Astrocyte (in vitro differentiated cells and primary cell): ENCODE data around the gene MYO1C.
"Not testable (repeated sequence)": the region's sequence is repeated elsewhere in the genome, so short reads cannot be mapped to it uniquely, and the experiment has no call there.

Source experiments
- EZH2 ChIP-seq: IDR thresholded peaks from 2 replicates; pipeline ENCODE4 v1.6.1; 2012; ENCODE audit warnings: mild to moderate bottlenecking, low read length, inconsistent platforms; ENCODE audit not compliant: insufficient read depth
- TF ChIP-seq, protein P1 (sequence below): IDR thresholded peaks from 2 replicates; pipeline ENCODE4 v1.5.1; 2011; ENCODE audit warnings: low read depth, mild to moderate bottlenecking, inconsistent platforms, low read length, moderate library complexity; ENCODE audit not compliant: insufficient read depth

GRCh38 chr17:1450261-1450660 lies 42.2 kb downstream of the MYO1C start:
- TF ChIP-seq, protein P1, sequence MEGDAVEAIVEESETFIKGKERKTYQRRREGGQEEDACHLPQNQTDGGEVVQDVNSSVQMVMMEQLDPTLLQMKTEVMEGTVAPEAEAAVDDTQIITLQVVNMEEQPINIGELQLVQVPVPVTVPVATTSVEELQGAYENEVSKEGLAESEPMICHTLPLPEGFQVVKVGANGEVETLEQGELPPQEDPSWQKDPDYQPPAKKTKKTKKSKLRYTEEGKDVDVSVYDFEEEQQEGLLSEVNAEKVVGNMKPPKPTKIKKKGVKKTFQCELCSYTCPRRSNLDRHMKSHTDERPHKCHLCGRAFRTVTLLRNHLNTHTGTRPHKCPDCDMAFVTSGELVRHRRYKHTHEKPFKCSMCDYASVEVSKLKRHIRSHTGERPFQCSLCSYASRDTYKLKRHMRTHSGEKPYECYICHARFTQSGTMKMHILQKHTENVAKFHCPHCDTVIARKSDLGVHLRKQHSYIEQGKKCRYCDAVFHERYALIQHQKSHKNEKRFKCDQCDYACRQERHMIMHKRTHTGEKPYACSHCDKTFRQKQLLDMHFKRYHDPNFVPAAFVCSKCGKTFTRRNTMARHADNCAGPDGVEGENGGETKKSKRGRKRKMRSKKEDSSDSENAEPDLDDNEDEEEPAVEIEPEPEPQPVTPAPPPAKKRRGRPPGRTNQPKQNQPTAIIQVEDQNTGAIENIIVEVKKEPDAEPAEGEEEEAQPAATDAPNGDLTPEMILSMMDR: not testable (repeated sequence)
- not testable (repeated sequence) for TF ChIP-seq EZH2
